ENCODE results near the gene VIPR2.
A peak's percentile ranks its signal among the peaks of the same experiment; 100 is the strongest.

Gene VIPR2

GRCh38 chr7:159022238-159022993, 122.3 kb downstream of the VIPR2 start:
- Histone ChIP-seq H3K36me3 (ENCODE audit: control insufficient read depth in 4 of 4, insufficient read depth in 4 of 4, low read length in 3 of 4) (no peaks in the 10 kb centered on the region), H3K27me3 (replicated peaks in 2 of 5; ENCODE audit: control insufficient read depth in 4 of 5, insufficient read depth in 5 of 5, low read length in 4 of 5) (no peaks in the 10 kb centered on the region), H3K9me3 (ENCODE audit: control extremely low read depth in 1 of 5, control insufficient read depth in 4 of 5, insufficient read depth in 2 of 5, low read depth in 1 of 5, low read length in 4 of 5) (peaks cover 0 to 7% (median 3%) of the 10 kb centered on the region in 5 experiments), H3K27ac (ENCODE audit: insufficient read depth in 1 of 2, low read depth in 1 of 2, low read length in 2 of 2, poor library complexity in 1 of 2, severe bottlenecking in 2 of 2) (no peak overlapping the region), H3K4me1 (ENCODE audit: control extremely low read depth in 1 of 4, control insufficient read depth in 4 of 4, insufficient read depth in 4 of 4, low read length in 3 of 4) (peaks cover 0 to 4% (median 0%) of the 10 kb centered on the region in 4 experiments), H3K4me3 (ENCODE audit: control insufficient read depth in 1 of 7, extremely low read depth in 1 of 7, insufficient read depth in 4 of 7, low read depth in 2 of 7, low read length in 6 of 7) (no peak overlapping the region)
- ChIA-PET CTCF (no interaction called here), POLR2A (no interaction called here)
- no peak for DNase-seq
- WGBS (ENCODE audit: insufficient coverage) = 92% methylated on average over 18 of the region's 20 CpGs

DNA sequence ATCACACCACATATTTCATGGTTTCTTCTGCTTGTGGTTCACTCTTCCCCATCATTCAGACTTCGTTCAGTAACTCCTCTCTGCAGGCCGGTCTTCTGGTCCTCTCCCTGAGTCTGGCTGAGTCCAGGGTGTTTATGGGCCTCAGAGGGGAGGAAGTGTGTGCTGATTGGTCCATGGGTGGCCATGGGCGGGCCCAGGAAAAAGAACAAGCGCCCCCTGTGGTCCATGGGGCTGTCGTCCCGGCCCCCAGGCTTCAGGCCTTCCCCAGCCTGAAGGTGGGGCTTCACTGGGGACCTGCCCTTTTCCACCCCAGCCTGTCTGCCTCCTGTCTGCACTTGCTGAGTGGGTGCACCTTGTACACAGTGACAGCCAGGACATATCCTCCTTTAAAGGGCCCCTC, 123.7 kb downstream of the VIPR2 start:
- H3K36me3 ChIP-seq (ENCODE audit: control insufficient read depth in 4 of 4, insufficient read depth in 4 of 4, low read length in 3 of 4) = no peaks in the 10 kb centered on the region
- peaks cover 0 to 4% (median 0%) of the 10 kb centered on the region in 4 experiments for H3K4me1 ChIP-seq (ENCODE audit: control extremely low read depth in 1 of 4, control insufficient read depth in 4 of 4, insufficient read depth in 4 of 4, low read length in 3 of 4)
- ChIA-PET CTCF (no interaction called here), POLR2A (no interaction called here)
- no peak overlapping the region for H3K27ac ChIP-seq (ENCODE audit: insufficient read depth in 1 of 2, low read depth in 1 of 2, low read length in 2 of 2, poor library complexity in 1 of 2, severe bottlenecking in 2 of 2)
- WGBS (ENCODE audit: insufficient coverage) = 83% methylated on average over 4 of the region's 6 CpGs
- no peak for DNase-seq
- H3K27me3 ChIP-seq (replicated peaks in 2 of 5; ENCODE audit: control insufficient read depth in 4 of 5, insufficient read depth in 5 of 5, low read length in 4 of 5) = no peaks in the 10 kb centered on the region
- peaks cover 0 to 7% (median 3%) of the 10 kb centered on the region in 5 experiments for H3K9me3 ChIP-seq (ENCODE audit: control extremely low read depth in 1 of 5, control insufficient read depth in 4 of 5, insufficient read depth in 2 of 5, low read depth in 1 of 5, low read length in 4 of 5)
- no peak overlapping the region for H3K4me3 ChIP-seq (ENCODE audit: control insufficient read depth in 1 of 7, extremely low read depth in 1 of 7, insufficient read depth in 4 of 7, low read depth in 2 of 7, low read length in 6 of 7)

GRCh38 chr7:159019111-159019510, 125.6 kb downstream of the VIPR2 start:
- POLR2A ChIA-PET = no interaction called here
- no peak overlapping the region for H3K4me3 ChIP-seq (ENCODE audit: control insufficient read depth in 1 of 7, extremely low read depth in 1 of 7, insufficient read depth in 4 of 7, low read depth in 2 of 7, low read length in 6 of 7)
- peaks cover 0 to 4% (median 0%) of the 10 kb centered on the region in 4 experiments for H3K4me1 ChIP-seq (ENCODE audit: control extremely low read depth in 1 of 4, control insufficient read depth in 4 of 4, insufficient read depth in 4 of 4, low read length in 3 of 4)
- no peaks in the 10 kb centered on the region for H3K27me3 ChIP-seq (replicated peaks in 2 of 5; ENCODE audit: control insufficient read depth in 4 of 5, insufficient read depth in 5 of 5, low read length in 4 of 5)
- H3K27ac ChIP-seq (ENCODE audit: insufficient read depth in 1 of 2, low read depth in 1 of 2, low read length in 2 of 2, poor library complexity in 1 of 2, severe bottlenecking in 2 of 2) = no peak overlapping the region
- CTCF ChIA-PET = no interaction called here
- H3K36me3 ChIP-seq (ENCODE audit: control insufficient read depth in 4 of 4, insufficient read depth in 4 of 4, low read length in 3 of 4) = no peaks in the 10 kb centered on the region
- 59% methylated on average over 3 of the region's 5 CpGs for WGBS (ENCODE audit: insufficient coverage)
- DNase-seq = peak in 2 of 3 donors; percentile 49 to 52
- peaks cover 0 to 7% (median 3%) of the 10 kb centered on the region in 5 experiments for H3K9me3 ChIP-seq (ENCODE audit: control extremely low read depth in 1 of 5, control insufficient read depth in 4 of 5, insufficient read depth in 2 of 5, low read depth in 1 of 5, low read length in 4 of 5)

- Histone ChIP-seq H3K4me3 (ENCODE audit: control insufficient read depth in 1 of 7, extremely low read depth in 1 of 7, insufficient read depth in 4 of 7, low read depth in 2 of 7, low read length in 6 of 7) (no peak overlapping the region), H3K9me3 (ENCODE audit: control extremely low read depth in 1 of 5, control insufficient read depth in 4 of 5, insufficient read depth in 2 of 5, low read depth in 1 of 5, low read length in 4 of 5) (peaks cover 0 to 7% (median 3%) of the 10 kb centered on the region in 5 experiments), H3K27ac (ENCODE audit: insufficient read depth in 1 of 2, low read depth in 1 of 2, low read length in 2 of 2, poor library complexity in 1 of 2, severe bottlenecking in 2 of 2) (no peak overlapping the region), H3K36me3 (ENCODE audit: control insufficient read depth in 4 of 4, insufficient read depth in 4 of 4, low read length in 3 of 4) (no peaks in the 10 kb centered on the region), H3K4me1 (ENCODE audit: control extremely low read depth in 1 of 4, control insufficient read depth in 4 of 4, insufficient read depth in 4 of 4, low read length in 3 of 4) (peaks cover 0 to 9% (median 2%) of the 10 kb centered on the region in 4 experiments), H3K27me3 (replicated peaks in 2 of 5; ENCODE audit: control insufficient read depth in 4 of 5, insufficient read depth in 5 of 5, low read length in 4 of 5) (no peaks in the 10 kb centered on the region)
- ChIA-PET POLR2A (no interaction called here), CTCF (no interaction called here)
- no peak for DNase-seq
- 63% methylated on average over 2 of the region's 3 CpGs for WGBS (ENCODE audit: insufficient coverage)
These were observed 126.9 kb downstream of the VIPR2 start for GRCh38 chr7:159017741-159018140.

- peaks cover 0 to 11% (median 2%) of the 10 kb centered on the region in 4 experiments for H3K4me1 ChIP-seq (ENCODE audit: control extremely low read depth in 1 of 4, control insufficient read depth in 4 of 4, insufficient read depth in 4 of 4, low read length in 3 of 4)
- POLR2A ChIA-PET = no interaction called here
- no peak overlapping the region for H3K27ac ChIP-seq (ENCODE audit: insufficient read depth in 1 of 2, low read depth in 1 of 2, low read length in 2 of 2, poor library complexity in 1 of 2, severe bottlenecking in 2 of 2)
- DNase-seq = no peak
- no peaks in the 10 kb centered on the region for H3K27me3 ChIP-seq (replicated peaks in 2 of 5; ENCODE audit: control insufficient read depth in 4 of 5, insufficient read depth in 5 of 5, low read length in 4 of 5)
- peaks cover 0 to 7% (median 3%) of the 10 kb centered on the region in 5 experiments for H3K9me3 ChIP-seq (ENCODE audit: control extremely low read depth in 1 of 5, control insufficient read depth in 4 of 5, insufficient read depth in 2 of 5, low read depth in 1 of 5, low read length in 4 of 5)
- no peaks in the 10 kb centered on the region for H3K36me3 ChIP-seq (ENCODE audit: control insufficient read depth in 4 of 4, insufficient read depth in 4 of 4, low read length in 3 of 4)
- CTCF ChIA-PET = no interaction called here
- WGBS (ENCODE audit: insufficient coverage) = 97% methylated on average over 10 of the region's 10 CpGs
- no peak overlapping the region for H3K4me3 ChIP-seq (ENCODE audit: control insufficient read depth in 1 of 7, extremely low read depth in 1 of 7, insufficient read depth in 4 of 7, low read depth in 2 of 7, low read length in 6 of 7)
These were observed 127.5 kb downstream of the VIPR2 start for GRCh38 chr7:159017210-159017609.

DNA sequence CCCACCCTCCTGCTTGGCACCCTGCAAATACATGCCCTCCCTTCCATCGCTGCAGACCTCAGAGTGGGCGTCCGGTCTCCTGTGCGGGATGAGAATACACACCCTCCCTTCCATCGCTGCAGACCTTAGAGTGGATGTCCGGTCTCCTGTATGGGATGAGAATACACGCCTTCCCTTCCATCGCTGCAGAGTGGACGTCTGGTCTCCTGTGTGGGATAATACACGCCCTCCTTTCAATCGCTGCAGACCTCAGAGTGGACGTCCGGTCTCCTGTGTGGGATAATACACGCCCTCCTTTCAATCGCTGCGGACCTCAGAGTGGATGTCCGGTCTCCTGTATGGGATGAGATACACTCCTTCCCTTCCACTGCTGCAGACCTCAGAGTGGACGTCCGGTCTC, 128.1 kb downstream of the VIPR2 start:
- Histone ChIP-seq H3K4me1 (ENCODE audit: control extremely low read depth in 1 of 4, control insufficient read depth in 4 of 4, insufficient read depth in 4 of 4, low read length in 3 of 4) (peaks cover 0 to 15% (median 3%) of the 10 kb centered on the region in 4 experiments), H3K9me3 (ENCODE audit: control extremely low read depth in 1 of 5, control insufficient read depth in 4 of 5, insufficient read depth in 2 of 5, low read depth in 1 of 5, low read length in 4 of 5) (peaks cover 0 to 7% (median 3%) of the 10 kb centered on the region in 5 experiments), H3K27me3 (replicated peaks in 2 of 5; ENCODE audit: control insufficient read depth in 4 of 5, insufficient read depth in 5 of 5, low read length in 4 of 5) (no peaks in the 10 kb centered on the region), H3K4me3 (ENCODE audit: control insufficient read depth in 1 of 7, extremely low read depth in 1 of 7, insufficient read depth in 4 of 7, low read depth in 2 of 7, low read length in 6 of 7) (no peak overlapping the region), H3K27ac (ENCODE audit: insufficient read depth in 1 of 2, low read depth in 1 of 2, low read length in 2 of 2, poor library complexity in 1 of 2, severe bottlenecking in 2 of 2) (no peak overlapping the region), H3K36me3 (ENCODE audit: control insufficient read depth in 4 of 4, insufficient read depth in 4 of 4, low read length in 3 of 4) (no peaks in the 10 kb centered on the region)
- POLR2A ChIA-PET = no interaction called here
- no peak for DNase-seq
- CTCF ChIA-PET = no interaction called here
- 98% methylated on average over 19 of the region's 19 CpGs for WGBS (ENCODE audit: insufficient coverage)

GRCh38 chr7:159015454-159016410, 128.9 kb downstream of the VIPR2 start:
- DNase-seq = no peak
- Histone ChIP-seq H3K4me1 (ENCODE audit: control extremely low read depth in 1 of 4, control insufficient read depth in 4 of 4, insufficient read depth in 4 of 4, low read length in 3 of 4) (peaks cover 0 to 16% (median 3%) of the 10 kb centered on the region in 4 experiments), H3K4me3 (ENCODE audit: control insufficient read depth in 1 of 7, extremely low read depth in 1 of 7, insufficient read depth in 4 of 7, low read depth in 2 of 7, low read length in 6 of 7) (no peak overlapping the region), H3K27me3 (replicated peaks in 2 of 5; ENCODE audit: control insufficient read depth in 4 of 5, insufficient read depth in 5 of 5, low read length in 4 of 5) (no peaks in the 10 kb centered on the region), H3K36me3 (ENCODE audit: control insufficient read depth in 4 of 4, insufficient read depth in 4 of 4, low read length in 3 of 4) (no peaks in the 10 kb centered on the region), H3K27ac (ENCODE audit: insufficient read depth in 1 of 2, low read depth in 1 of 2, low read length in 2 of 2, poor library complexity in 1 of 2, severe bottlenecking in 2 of 2) (no peak overlapping the region), H3K9me3 (ENCODE audit: control extremely low read depth in 1 of 5, control insufficient read depth in 4 of 5, insufficient read depth in 2 of 5, low read depth in 1 of 5, low read length in 4 of 5) (peaks cover 0 to 4% (median 0%) of the 10 kb centered on the region in 5 experiments)
- ChIA-PET CTCF (no interaction called here), POLR2A (no interaction called here)
- WGBS (ENCODE audit: insufficient coverage) = 95% methylated on average over 22 of the region's 24 CpGs
